NB4 (cell line): ENCODE results near the gene RHEBL1.
A peak's percentile ranks its signal among the peaks of the same experiment; 100 is the strongest.

ENCODE experiments used
- DNase-seq: peaks from one replicate; pipeline ENCODE4 v3.0.0; 2010; ENCODE audit warnings: low read depth
- H3K4me3 ChIP-seq: one replicate; pipeline ENCODE4 v1.5.1; 2011; ENCODE audit warnings: mild to moderate bottlenecking, low read depth, low read length, moderate library complexity
- MYC ChIP-seq: IDR thresholded peaks from 2 replicates; pipeline ENCODE4 v1.6.1; 2011; ENCODE audit warnings: low read depth, low read length
- POLR2A ChIP-seq: IDR thresholded peaks from 2 replicates; pipeline ENCODE4 v1.6.1; 2011; ENCODE audit warnings: mild to moderate bottlenecking; ENCODE audit not compliant: insufficient read length; ENCODE audit errors: extremely low read depth
- TF ChIP-seq, protein P1 (sequence below): IDR thresholded peaks from one replicate; pipeline ENCODE4 v1.5.1; 2012; ENCODE audit warnings: low read depth, low read length
- TF ChIP-seq, protein P2 (sequence below): IDR thresholded peaks from 2 replicates; pipeline ENCODE4 v1.6.1; 2011; ENCODE audit warnings: low read depth, low read length

RHEBL1 gene

DNA sequence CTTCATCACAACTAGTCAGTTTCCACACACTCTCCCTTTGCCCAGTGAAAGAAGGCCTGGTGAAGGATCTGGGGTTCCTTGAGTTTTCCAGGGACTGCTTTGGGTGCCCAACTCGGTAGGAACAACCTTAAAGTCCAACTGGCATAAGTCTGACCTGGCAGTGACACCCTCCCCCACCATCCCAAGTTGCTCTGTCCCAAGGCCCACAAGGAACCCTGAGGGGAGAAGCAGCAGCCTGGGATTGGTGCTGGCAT, 10.8 kb downstream of the RHEBL1 start:
- TF ChIP-seq POLR2A: no peak
- TF ChIP-seq, protein P1, sequence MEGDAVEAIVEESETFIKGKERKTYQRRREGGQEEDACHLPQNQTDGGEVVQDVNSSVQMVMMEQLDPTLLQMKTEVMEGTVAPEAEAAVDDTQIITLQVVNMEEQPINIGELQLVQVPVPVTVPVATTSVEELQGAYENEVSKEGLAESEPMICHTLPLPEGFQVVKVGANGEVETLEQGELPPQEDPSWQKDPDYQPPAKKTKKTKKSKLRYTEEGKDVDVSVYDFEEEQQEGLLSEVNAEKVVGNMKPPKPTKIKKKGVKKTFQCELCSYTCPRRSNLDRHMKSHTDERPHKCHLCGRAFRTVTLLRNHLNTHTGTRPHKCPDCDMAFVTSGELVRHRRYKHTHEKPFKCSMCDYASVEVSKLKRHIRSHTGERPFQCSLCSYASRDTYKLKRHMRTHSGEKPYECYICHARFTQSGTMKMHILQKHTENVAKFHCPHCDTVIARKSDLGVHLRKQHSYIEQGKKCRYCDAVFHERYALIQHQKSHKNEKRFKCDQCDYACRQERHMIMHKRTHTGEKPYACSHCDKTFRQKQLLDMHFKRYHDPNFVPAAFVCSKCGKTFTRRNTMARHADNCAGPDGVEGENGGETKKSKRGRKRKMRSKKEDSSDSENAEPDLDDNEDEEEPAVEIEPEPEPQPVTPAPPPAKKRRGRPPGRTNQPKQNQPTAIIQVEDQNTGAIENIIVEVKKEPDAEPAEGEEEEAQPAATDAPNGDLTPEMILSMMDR: no peak
- TF ChIP-seq MYC: no peak
- TF ChIP-seq, protein P2, sequence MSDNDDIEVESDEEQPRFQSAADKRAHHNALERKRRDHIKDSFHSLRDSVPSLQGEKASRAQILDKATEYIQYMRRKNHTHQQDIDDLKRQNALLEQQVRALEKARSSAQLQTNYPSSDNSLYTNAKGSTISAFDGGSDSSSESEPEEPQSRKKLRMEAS: no peak
- no peak for DNase-seq
- peak overlapping the region; percentile 81 for H3K4me3 ChIP-seq

DNA sequence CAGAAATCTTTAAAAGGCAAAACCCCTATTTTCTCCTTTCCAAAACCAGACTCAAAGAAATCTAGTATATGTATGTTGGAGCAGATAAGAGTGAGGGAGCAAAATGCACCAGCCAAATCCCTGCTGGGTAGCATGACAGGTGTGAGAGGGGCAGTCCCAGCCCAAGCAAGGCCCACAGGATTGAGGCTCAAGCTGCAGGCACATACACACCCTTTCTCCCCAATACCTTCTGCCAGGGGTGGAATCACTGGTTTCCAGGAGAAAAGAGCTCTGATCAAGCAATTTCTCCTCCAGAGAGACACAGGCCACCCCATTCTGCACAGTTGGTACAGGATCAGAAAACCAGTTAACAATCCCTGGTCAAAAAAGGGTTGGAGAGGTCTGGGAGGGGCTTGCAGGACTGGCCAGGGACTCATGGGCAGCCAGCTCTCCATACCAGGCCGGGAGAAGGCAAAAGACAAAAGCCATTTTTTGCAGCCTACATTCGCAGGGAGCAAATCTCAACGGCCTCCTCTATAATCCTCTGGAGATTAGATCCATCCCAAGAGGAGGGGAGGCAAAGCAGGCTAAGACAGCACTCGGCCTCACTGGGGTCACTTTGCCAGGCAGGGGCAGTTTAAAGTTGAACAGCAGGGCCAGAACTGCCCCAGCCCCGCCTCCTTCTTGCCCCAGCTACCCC, 11.3 kb downstream of the RHEBL1 start:
- DNase-seq: no peak
- TF ChIP-seq, protein P2: no peak
- TF ChIP-seq MYC: no peak
- TF ChIP-seq, protein P1: no peak
- no peak for TF ChIP-seq POLR2A
- H3K4me3 ChIP-seq: peak overlapping the region; percentile 81

DNA sequence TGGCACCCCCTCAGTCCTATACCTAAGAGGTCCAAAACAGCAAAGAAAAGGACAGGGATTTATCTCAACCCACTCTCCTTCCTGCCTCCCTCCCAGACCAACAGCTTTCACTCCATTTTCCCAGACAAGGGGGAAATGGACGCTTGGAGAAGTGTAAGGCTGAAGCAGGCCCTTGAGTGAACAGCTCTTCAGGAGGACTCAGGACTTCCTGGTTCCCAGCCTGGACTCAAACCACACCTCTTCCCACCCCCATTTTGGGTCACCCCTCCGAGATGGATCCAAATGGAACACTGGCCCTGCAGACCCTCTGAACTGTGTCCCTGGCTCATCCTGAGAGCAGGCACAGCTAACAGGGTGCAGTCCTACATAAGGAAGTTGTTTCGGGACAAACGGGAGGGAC, 11.9 kb downstream of the RHEBL1 start:
- DNase-seq: peak; percentile 47
- H3K4me3 ChIP-seq: peak overlapping the region; percentile 81
- TF ChIP-seq, protein P2: no peak
- TF ChIP-seq, protein P1: no peak
- no peak for TF ChIP-seq MYC
- no peak for TF ChIP-seq POLR2A

DNA sequence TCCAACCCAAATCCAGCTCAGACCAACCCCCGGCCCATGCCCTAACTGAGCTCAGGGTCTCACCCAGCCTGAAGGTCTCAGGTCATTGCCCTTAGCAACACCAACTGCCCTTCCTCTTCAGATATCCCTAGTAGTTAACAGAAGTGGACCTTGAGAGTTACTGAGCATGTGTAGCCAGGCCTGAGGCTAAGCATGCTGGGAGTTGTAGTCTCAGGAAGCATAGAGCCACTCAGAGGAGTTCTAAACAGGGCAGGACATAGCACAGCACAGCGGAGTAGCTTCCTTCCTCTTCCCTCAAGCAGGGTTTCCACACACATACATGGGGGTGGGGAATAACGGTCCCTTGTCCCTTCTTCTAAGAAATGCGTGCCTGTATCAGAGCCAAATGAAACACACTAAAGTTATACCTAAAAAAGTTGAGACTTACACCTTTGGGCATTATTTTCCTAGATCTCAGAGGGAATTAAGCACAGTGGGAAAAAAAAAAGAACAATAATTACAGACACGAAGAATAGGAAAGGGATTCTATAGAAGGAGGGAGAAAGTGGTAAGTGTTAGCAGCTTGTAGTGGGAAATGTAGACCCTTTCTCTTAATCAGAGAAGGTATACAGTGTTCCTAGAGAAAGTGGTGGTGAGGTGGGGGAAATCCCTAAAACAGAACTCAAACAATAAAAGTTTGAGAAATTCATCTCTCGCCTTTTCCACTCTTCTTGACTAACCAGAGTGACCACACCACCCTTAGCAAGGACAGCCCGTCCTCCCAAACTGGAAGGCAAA, 13.6 kb downstream of the RHEBL1 start:
- peak overlapping the region; percentile 81 for H3K4me3 ChIP-seq
- TF ChIP-seq MYC (peak; percentile 83), POLR2A (peak; percentile 60)
- TF ChIP-seq, protein P1: no peak
- TF ChIP-seq, protein P2: peak; percentile 65
- DNase-seq: peak; percentile 98

DNA sequence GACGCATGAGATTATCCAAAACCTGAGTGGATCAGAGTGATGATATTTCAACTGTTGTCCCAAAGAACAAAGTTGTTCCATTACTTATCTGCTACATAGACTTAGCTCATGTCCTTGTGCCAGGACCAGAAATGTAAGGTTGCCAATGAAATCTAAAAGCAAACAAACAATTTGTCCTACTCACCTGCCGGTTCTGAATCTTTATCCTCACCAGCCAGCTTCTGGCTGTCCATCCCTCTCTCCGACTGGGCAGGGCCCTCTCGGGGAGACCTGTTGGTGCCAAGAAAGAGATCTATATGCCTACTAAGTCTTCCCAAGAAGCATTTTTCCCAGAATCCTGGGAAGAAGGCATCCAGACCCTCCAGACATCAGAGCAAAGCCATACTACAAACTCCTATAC, 14.7 kb downstream of the RHEBL1 start:
- H3K4me3 ChIP-seq: peak overlapping the region; percentile 81
- DNase-seq: no peak
- no peak for TF ChIP-seq POLR2A
- no peak for TF ChIP-seq MYC
- TF ChIP-seq, protein P1: no peak
- TF ChIP-seq, protein P2: no peak
